Gastrocnemius medialis (tissue), 4 donors: Measurements from ENCODE around the gene RB1. TPM values are rescaled to one million over a fixed set of nuclear protein-coding genes. Genes with fewer than 3 reads are reported as not detected.

Source experiments
- ATAC-seq, 2 donors: fragments of 150-250 bp; one replicate each; pipeline ENCODE4 v1.9.1; 2016
- DNase-seq, 2 donors: peaks; one replicate each; pipeline ENCODE4 v3.0.0-alpha.2; 2019
- H3K27ac ChIP-seq, 4 donors: fragments of 200-600 bp; sonication (generic); 1 replicate in 1 of 4; 2 replicates in 3 of 4; pipeline ENCODE4 v1.5.1; 2016 to 2018; ENCODE audit warnings: mild to moderate bottlenecking in 2 of 4, moderate library complexity in 1 of 4
- H3K27me3 ChIP-seq, 3 donors: fragments of 200-600 bp; sonication (generic) in 2 of 3; 1 replicate in 1 of 3; 2 replicates in 2 of 3; pipeline versions ENCODE4 v1.5.1 to v1.6.0; 2016 to 2019; ENCODE audit warnings: mild to moderate bottlenecking in 1 of 3, moderate library complexity in 1 of 3
- H3K36me3 ChIP-seq, 2 donors: fragments of 200-600 bp; sonication (generic) in 1 of 2; one replicate each; pipeline ENCODE4 v1.5.1; 2017 to 2018
- H3K4me1 ChIP-seq, 2 donors: fragments of 200-600 bp; sonication (generic) in 1 of 2; one replicate each; pipeline ENCODE4 v1.5.1; 2016 to 2017; ENCODE audit warnings: mild to moderate bottlenecking in 2 of 2
- H3K4me3 ChIP-seq, 4 donors: fragments of 200-600 bp; sonication (generic) in 3 of 4; 1 replicate in 1 of 4; 2 replicates in 3 of 4; pipeline ENCODE4 v1.5.1; 2016 to 2019; ENCODE audit warnings: mild to moderate bottlenecking in 2 of 4
- H3K9me3 ChIP-seq, 3 donors: fragments of 200-600 bp; sonication (generic) in 2 of 3; 1 replicate in 1 of 3; 2 replicates in 2 of 3; pipeline ENCODE4 v1.5.1; 2016 to 2019
- POLR2A ChIP-seq, 2 donors: fragments of 450-650 bp; IDR thresholded peaks; one replicate each; pipeline ENCODE4 v1.6.1; 2017; ENCODE audit warnings: antibody characterized with exemption in 2 of 2, mild to moderate bottlenecking in 2 of 2, moderate library complexity in 2 of 2
- in situ Hi-C, 4 donors: fragments of 200-750 bp; cut with MboI; loops; one replicate each; pipeline versions ENCODE4 v1.15.0 to v1.8.0; 2017; ENCODE audit warnings: low sequenced_read_pairs in 4 of 4
- intact Hi-C: fragments of 100-400 bp; cut with DNase I; formaldehyde crosslinking; loops from one replicate; pipeline ENCODE4 v1.15.1; 2023; ENCODE audit warnings: low total_unique reads
- total RNA-seq, 4 donors: library from RNA; depleted of rRNA; stranded (reverse); fragments of >200 nt; gene quantifications; one replicate each; pipeline versions ENCODE4 v1.1.0 to v1.2.3, GENCODE V29; 2016
- TF ChIP-seq, protein P1 (sequence below), 5 experiments: fragments of 450-650 bp in 3 of 5; fragments of 200-600 bp in 2 of 5; sonication (generic) in 2 of 5; IDR thresholded peaks in 4 of 5; conservative IDR thresholded peaks in 1 of 5; 1 replicate in 4 of 5; 2 replicates in 1 of 5; pipeline ENCODE4 v1.5.1; 2016 to 2019; ENCODE audit warnings: antibody characterized with exemption in 5 of 5, mild to moderate bottlenecking in 3 of 5, moderate library complexity in 3 of 5

The RB1 gene
- total RNA-seq, 4 donors from 2014 or later, result 29.3 to 45.6 (median 33.2) TPM

GRCh38 chr13:48496271-48497161, 193.0 kb downstream of the RB1 start:
- intact Hi-C loops, result no loop called here
- Histone ChIP-seq H3K27ac (no peak overlapping the region), H3K4me1 (peaks cover 9 to 15% of the 10 kb centered on the region in 2 donors), H3K9me3 (no peaks in the 10 kb centered on the region), H3K4me3 (no peak overlapping the region), H3K27me3 (no peaks in the 10 kb centered on the region), H3K36me3 (no peaks in the 10 kb centered on the region)
- DNase-seq, result no peak
- ATAC-seq, result no peak
- in situ Hi-C loops, result loop anchor here in 1 of 4 donors (10.0 kb wide), 1 partner anchor 78 kb away; no protein-coding TSS in a partner anchor
- TF ChIP-seq, protein P1, sequence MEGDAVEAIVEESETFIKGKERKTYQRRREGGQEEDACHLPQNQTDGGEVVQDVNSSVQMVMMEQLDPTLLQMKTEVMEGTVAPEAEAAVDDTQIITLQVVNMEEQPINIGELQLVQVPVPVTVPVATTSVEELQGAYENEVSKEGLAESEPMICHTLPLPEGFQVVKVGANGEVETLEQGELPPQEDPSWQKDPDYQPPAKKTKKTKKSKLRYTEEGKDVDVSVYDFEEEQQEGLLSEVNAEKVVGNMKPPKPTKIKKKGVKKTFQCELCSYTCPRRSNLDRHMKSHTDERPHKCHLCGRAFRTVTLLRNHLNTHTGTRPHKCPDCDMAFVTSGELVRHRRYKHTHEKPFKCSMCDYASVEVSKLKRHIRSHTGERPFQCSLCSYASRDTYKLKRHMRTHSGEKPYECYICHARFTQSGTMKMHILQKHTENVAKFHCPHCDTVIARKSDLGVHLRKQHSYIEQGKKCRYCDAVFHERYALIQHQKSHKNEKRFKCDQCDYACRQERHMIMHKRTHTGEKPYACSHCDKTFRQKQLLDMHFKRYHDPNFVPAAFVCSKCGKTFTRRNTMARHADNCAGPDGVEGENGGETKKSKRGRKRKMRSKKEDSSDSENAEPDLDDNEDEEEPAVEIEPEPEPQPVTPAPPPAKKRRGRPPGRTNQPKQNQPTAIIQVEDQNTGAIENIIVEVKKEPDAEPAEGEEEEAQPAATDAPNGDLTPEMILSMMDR (IDR thresholded peaks at IDR 0.05 in 4 of 5, conservative IDR thresholded peaks at IDR 0.05 in 1 of 5), result no peak
- no peak for TF ChIP-seq POLR2A (IDR thresholded peaks at IDR 0.05)

DNA sequence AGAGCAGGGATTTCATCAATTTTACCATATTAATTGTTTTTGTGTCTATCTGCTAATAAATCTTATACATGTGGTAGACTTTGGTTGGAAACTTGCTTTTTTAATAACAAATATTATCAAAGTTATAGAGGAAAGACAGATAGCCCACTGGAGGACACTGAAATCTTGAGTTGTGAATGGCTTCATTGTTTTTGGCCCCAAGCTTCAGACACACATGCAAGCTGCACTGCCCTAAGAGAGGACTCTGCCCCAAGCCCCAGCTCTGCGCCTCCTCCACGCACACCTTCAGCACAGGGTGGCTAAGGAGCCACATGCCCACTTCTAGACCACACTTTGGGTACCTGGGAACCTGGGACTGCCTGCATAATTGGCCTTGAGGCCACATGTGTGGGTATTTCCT, 194.1 kb downstream of the RB1 start:
- Histone ChIP-seq H3K4me1 (peaks cover 6 to 8% of the 10 kb centered on the region in 2 donors), H3K9me3 (no peaks in the 10 kb centered on the region), H3K27ac (no peak overlapping the region), H3K4me3 (no peak overlapping the region), H3K36me3 (no peaks in the 10 kb centered on the region), H3K27me3 (no peaks in the 10 kb centered on the region)
- intact Hi-C loops, result no loop called here
- DNase-seq (no peak), ATAC-seq (no peak)
- in situ Hi-C loops, result loop anchor here in 1 of 4 donors (10.0 kb wide), 1 partner anchor 77 kb away; no protein-coding TSS in a partner anchor
- TF ChIP-seq POLR2A (IDR thresholded peaks at IDR 0.05), result no peak
- TF ChIP-seq, protein P1 (IDR thresholded peaks at IDR 0.05 in 4 of 5, conservative IDR thresholded peaks at IDR 0.05 in 1 of 5), result no peak

- peak overlapping the region in 3 of 4 donors; percentile 9 to 56 (median 32) for H3K27ac ChIP-seq
- in situ Hi-C loops, result no loop called here
- H3K27me3 ChIP-seq, result no peaks in the 10 kb centered on the region
- TF ChIP-seq POLR2A (IDR thresholded peaks at IDR 0.05), result no peak
- TF ChIP-seq, protein P1 (IDR thresholded peaks at IDR 0.05 in 4 of 5, conservative IDR thresholded peaks at IDR 0.05 in 1 of 5), result no peak
- intact Hi-C loops, result no loop called here
- H3K4me3 ChIP-seq, result no peak overlapping the region
- DNase-seq (peak in 1 of 2 donors; percentile 21), ATAC-seq (peak; percentile 90 to 91)
- no peaks in the 10 kb centered on the region for H3K9me3 ChIP-seq
- H3K36me3 ChIP-seq, result no peaks in the 10 kb centered on the region
- H3K4me1 ChIP-seq, result peaks cover 0 to 4% of the 10 kb centered on the region in 2 donors
Measured at GRCh38 chr13:48500652-48501197, 197.2 kb downstream of the RB1 start.

DNA sequence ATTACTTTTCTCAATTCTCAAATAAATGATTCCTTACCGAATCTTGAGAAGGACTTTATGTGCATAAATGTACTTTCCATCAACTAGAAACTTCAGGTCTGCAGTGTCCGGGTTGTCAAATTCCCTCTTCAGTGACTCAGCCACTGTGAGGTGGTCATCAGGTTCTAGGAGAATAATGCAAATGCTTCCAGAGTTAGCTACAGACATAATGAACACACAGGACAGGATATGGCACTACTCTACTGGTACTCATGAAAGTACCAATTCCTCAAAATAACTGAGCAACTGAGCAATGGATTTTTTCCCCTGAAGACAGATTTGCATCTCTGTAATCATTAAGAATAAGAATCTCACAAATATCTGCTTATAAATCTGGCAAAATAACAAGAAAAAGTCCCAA, 198.2 kb downstream of the RB1 start:
- Histone ChIP-seq H3K4me1 (peaks cover 4 to 13% of the 10 kb centered on the region in 2 donors), H3K36me3 (no peaks in the 10 kb centered on the region)
- intact Hi-C loops, result no loop called here

More for the DNA sequence above, 198.2 kb downstream of the RB1 start:
- Histone ChIP-seq H3K27me3 (no peaks in the 10 kb centered on the region), H3K9me3 (no peaks in the 10 kb centered on the region), H3K4me3 (no peak overlapping the region), H3K27ac (no peak overlapping the region)
- in situ Hi-C loops, result no loop called here
- TF ChIP-seq, protein P1 (IDR thresholded peaks at IDR 0.05 in 4 of 5, conservative IDR thresholded peaks at IDR 0.05 in 1 of 5), result no peak
- no peak for TF ChIP-seq POLR2A (IDR thresholded peaks at IDR 0.05)
- ATAC-seq (no peak), DNase-seq (no peak)
